DOHH2 (cell line): ENCODE measurements around the gene VPS4B.

Experiments
- H3F3A ChIP-seq: fragments of 200-600 bp; sonication (generic), shearing (Covaris generic); 2 replicates; pipeline ENCODE4 v1.6.0; 2016; ENCODE audit warnings: antibody characterized with exemption, mild to moderate bottlenecking; ENCODE audit not compliant: control insufficient read depth, insufficient read depth
- H3K27ac ChIP-seq: fragments of 200-600 bp; sonication (generic); 2 replicates; pipeline ENCODE4 v1.5.1; 2014; ENCODE audit warnings: low read depth, mild to moderate bottlenecking, low read length, moderate library complexity
- H3K27me3 ChIP-seq: fragments of 200-600 bp; sonication (generic); 2 replicates; pipeline ENCODE4 v1.6.1; 2014; ENCODE audit warnings: mild to moderate bottlenecking, low read length, mixed read lengths; ENCODE audit not compliant: control insufficient read depth
- H3K36me3 ChIP-seq: fragments of 200-600 bp; sonication (generic); 2 replicates; pipeline ENCODE4 v1.6.1; 2014; ENCODE audit warnings: mild to moderate bottlenecking, low read length, moderate library complexity, mixed read lengths; ENCODE audit not compliant: control insufficient read depth
- H3K4me1 ChIP-seq: fragments of 200-600 bp; sonication (generic); 2 replicates; pipeline ENCODE4 v1.6.1; 2014; ENCODE audit warnings: mild to moderate bottlenecking, low read length, mixed read lengths; ENCODE audit not compliant: control insufficient read depth
- H3K4me2 ChIP-seq: fragments of 200-600 bp; sonication (generic); 2 replicates; pipeline ENCODE4 v1.6.0; 2014; ENCODE audit warnings: mild to moderate bottlenecking, low read length, moderate library complexity
- H3K4me3 ChIP-seq: fragments of 200-600 bp; sonication (generic); 2 replicates; pipeline ENCODE4 v1.5.1; 2014; ENCODE audit warnings: mild to moderate bottlenecking, low read length, mixed read lengths
- H3K79me2 ChIP-seq: fragments of 200-600 bp; sonication (generic); 2 replicates; pipeline ENCODE4 v1.6.1; 2014; ENCODE audit warnings: mild to moderate bottlenecking, low read length, mixed read lengths; ENCODE audit not compliant: control insufficient read depth
- H3K9me2 ChIP-seq: fragments of 200-600 bp; sonication (generic); replicated peaks from 2 replicates; pipeline ENCODE4 v1.6.1; 2014; ENCODE audit warnings: mild to moderate bottlenecking, low read length, mixed read lengths; ENCODE audit not compliant: control insufficient read depth
- H3K9me3 ChIP-seq: fragments of 200-600 bp; sonication (generic); 2 replicates; pipeline ENCODE4 v1.6.1; 2014; ENCODE audit warnings: antibody characterized with exemption, low read length, mixed read lengths; ENCODE audit not compliant: control insufficient read depth, insufficient read depth
- H4K20me1 ChIP-seq: fragments of 200-600 bp; sonication (generic); 2 replicates; pipeline ENCODE4 v1.6.0; 2014; ENCODE audit warnings: low read depth, mild to moderate bottlenecking, antibody characterized with exemption, low read length, moderate library complexity; ENCODE audit not compliant: control insufficient read depth, insufficient read depth
- EZH2phosphoT487 ChIP-seq: fragments of 200-600 bp; sonication (generic); IDR thresholded peaks from 2 replicates; pipeline ENCODE4 v1.6.1; 2017; ENCODE audit warnings: borderline replicate concordance, mild to moderate bottlenecking, antibody characterized with exemption, low read length, moderate library complexity, mixed read lengths
- TF ChIP-seq, protein P1 (sequence below): fragments of 200-600 bp; sonication (generic); IDR thresholded peaks from one replicate; pipeline ENCODE4 v1.5.1; 2014; ENCODE audit warnings: antibody characterized with exemption, mild to moderate bottlenecking, low read depth, low read length; ENCODE audit not compliant: poor library complexity, severe bottlenecking

VPS4B gene

GRCh38 chr18:63446266-63446665, 24.0 kb upstream of the VPS4B start:
- Histone ChIP-seq H3K36me3 (no peaks in the 10 kb centered on the region), H3F3A (no peaks in the 10 kb centered on the region), H3K9me2 (no peaks in the 10 kb centered on the region), H3K4me2 (no peak overlapping the region), H4K20me1 (no peaks in the 10 kb centered on the region), H3K4me3 (no peak overlapping the region), H3K27ac (no peak overlapping the region), H3K27me3 (no peaks in the 10 kb centered on the region), H3K4me1 (peaks cover 11% of the 10 kb centered on the region), H3K79me2 (no peaks in the 10 kb centered on the region), H3K9me3 (no peaks in the 10 kb centered on the region)
- TF ChIP-seq, protein P1, sequence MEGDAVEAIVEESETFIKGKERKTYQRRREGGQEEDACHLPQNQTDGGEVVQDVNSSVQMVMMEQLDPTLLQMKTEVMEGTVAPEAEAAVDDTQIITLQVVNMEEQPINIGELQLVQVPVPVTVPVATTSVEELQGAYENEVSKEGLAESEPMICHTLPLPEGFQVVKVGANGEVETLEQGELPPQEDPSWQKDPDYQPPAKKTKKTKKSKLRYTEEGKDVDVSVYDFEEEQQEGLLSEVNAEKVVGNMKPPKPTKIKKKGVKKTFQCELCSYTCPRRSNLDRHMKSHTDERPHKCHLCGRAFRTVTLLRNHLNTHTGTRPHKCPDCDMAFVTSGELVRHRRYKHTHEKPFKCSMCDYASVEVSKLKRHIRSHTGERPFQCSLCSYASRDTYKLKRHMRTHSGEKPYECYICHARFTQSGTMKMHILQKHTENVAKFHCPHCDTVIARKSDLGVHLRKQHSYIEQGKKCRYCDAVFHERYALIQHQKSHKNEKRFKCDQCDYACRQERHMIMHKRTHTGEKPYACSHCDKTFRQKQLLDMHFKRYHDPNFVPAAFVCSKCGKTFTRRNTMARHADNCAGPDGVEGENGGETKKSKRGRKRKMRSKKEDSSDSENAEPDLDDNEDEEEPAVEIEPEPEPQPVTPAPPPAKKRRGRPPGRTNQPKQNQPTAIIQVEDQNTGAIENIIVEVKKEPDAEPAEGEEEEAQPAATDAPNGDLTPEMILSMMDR = no peak
- TF ChIP-seq EZH2phosphoT487 = no peak

GRCh38 chr18:63445037-63445436, 22.8 kb upstream of the VPS4B start:
- TF ChIP-seq, protein P1 = no peak
- H4K20me1 ChIP-seq = no peaks in the 10 kb centered on the region
- H3F3A ChIP-seq = no peaks in the 10 kb centered on the region
- no peaks in the 10 kb centered on the region for H3K9me2 ChIP-seq
- H3K27ac ChIP-seq = no peak overlapping the region
- peaks cover 11% of the 10 kb centered on the region for H3K4me1 ChIP-seq
- H3K27me3 ChIP-seq = 0 out of 2 replicates have a peak, but pooled peaks cover 1% of the 10 kb centered on the region
- H3K9me3 ChIP-seq = no peaks in the 10 kb centered on the region
- no peaks in the 10 kb centered on the region for H3K79me2 ChIP-seq
- no peak overlapping the region for H3K4me3 ChIP-seq
- H3K4me2 ChIP-seq = peak overlapping the region; percentile 41
- H3K36me3 ChIP-seq = no peaks in the 10 kb centered on the region

GRCh38 chr18:63444580-63444979, 22.3 kb upstream of the VPS4B start:
- no peak overlapping the region for H3K27ac ChIP-seq

More at GRCh38 chr18:63444580-63444979, 22.3 kb upstream of the VPS4B start:
- no peak overlapping the region for H3K4me3 ChIP-seq
- no peaks in the 10 kb centered on the region for H3K79me2 ChIP-seq
- no peaks in the 10 kb centered on the region for H3K9me2 ChIP-seq
- H3K36me3 ChIP-seq = no peaks in the 10 kb centered on the region
- H3K4me1 ChIP-seq = peaks cover 11% of the 10 kb centered on the region
- H3K27me3 ChIP-seq = peaks cover 5% of the 10 kb centered on the region; the same call in 1 of the 2 replicates
- H4K20me1 ChIP-seq = no peaks in the 10 kb centered on the region
- no peak for TF ChIP-seq EZH2phosphoT487
- TF ChIP-seq, protein P1 = no peak
- H3K9me3 ChIP-seq = no peaks in the 10 kb centered on the region
- H3K4me2 ChIP-seq = peak overlapping the region; percentile 41
- H3F3A ChIP-seq = no peaks in the 10 kb centered on the region
